ENCODE measurements around the gene PLPPR1.

PLPPR1 gene

GRCh38 chr9:101128623-101129022, 100.1 kb downstream of the PLPPR1 start:
- Histone ChIP-seq H3K4me3 (ENCODE audit: low read length) (no peak overlapping the region), H3K4me1 (ENCODE audit: control insufficient read depth, low read depth, low read length) (peaks cover 3% of the 10 kb centered on the region), H3K27ac (ENCODE audit: low read length) (no peak overlapping the region), H3K27me3 (ENCODE audit: control insufficient read depth, insufficient read depth, low read length) (no peaks in the 10 kb centered on the region), H3K36me3 (ENCODE audit: control insufficient read depth, low read depth, low read length) (no peaks in the 10 kb centered on the region), H3K9me3 (ENCODE audit: control insufficient read depth, low read depth, low read length) (peaks cover 23% of the 10 kb centered on the region), H3K9ac (ENCODE audit: low read length) (no peak overlapping the region)

- Histone ChIP-seq H3K9ac (ENCODE audit: low read length) (no peak overlapping the region), H3K4me1 (ENCODE audit: control insufficient read depth, low read depth, low read length) (peaks cover 3% of the 10 kb centered on the region), H3K36me3 (ENCODE audit: control insufficient read depth, low read depth, low read length) (no peaks in the 10 kb centered on the region), H3K4me3 (ENCODE audit: low read length) (no peak overlapping the region), H3K27ac (ENCODE audit: low read length) (no peak overlapping the region), H3K9me3 (ENCODE audit: control insufficient read depth, low read depth, low read length) (peaks cover 17% of the 10 kb centered on the region), H3K27me3 (ENCODE audit: control insufficient read depth, insufficient read depth, low read length) (no peaks in the 10 kb centered on the region)
These were observed 101.5 kb downstream of the PLPPR1 start for GRCh38 chr9:101130054-101130453.

GRCh38 chr9:101131326-101131725, 102.8 kb downstream of the PLPPR1 start:
- Histone ChIP-seq H3K9ac (ENCODE audit: low read length) (no peak overlapping the region), H3K36me3 (ENCODE audit: control insufficient read depth, low read depth, low read length) (no peaks in the 10 kb centered on the region), H3K27ac (ENCODE audit: low read length) (no peak overlapping the region), H3K4me3 (ENCODE audit: low read length) (no peak overlapping the region), H3K9me3 (ENCODE audit: control insufficient read depth, low read depth, low read length) (peaks cover 16% of the 10 kb centered on the region), H3K27me3 (ENCODE audit: control insufficient read depth, insufficient read depth, low read length) (no peaks in the 10 kb centered on the region), H3K4me1 (ENCODE audit: control insufficient read depth, low read depth, low read length) (peaks cover 15% of the 10 kb centered on the region)

GRCh38 chr9:101132801-101133200, 104.3 kb downstream of the PLPPR1 start:
- no peak overlapping the region for H3K27ac ChIP-seq (ENCODE audit: low read length)
- H3K36me3 ChIP-seq (ENCODE audit: control insufficient read depth, low read depth, low read length), result no peaks in the 10 kb centered on the region
- H3K9me3 ChIP-seq (ENCODE audit: control insufficient read depth, low read depth, low read length), result peaks cover 3% of the 10 kb centered on the region
- peaks cover 15% of the 10 kb centered on the region for H3K4me1 ChIP-seq (ENCODE audit: control insufficient read depth, low read depth, low read length)
- no peaks in the 10 kb centered on the region for H3K27me3 ChIP-seq (ENCODE audit: control insufficient read depth, insufficient read depth, low read length)
- H3K4me3 ChIP-seq (ENCODE audit: low read length), result no peak overlapping the region
- H3K9ac ChIP-seq (ENCODE audit: low read length), result no peak overlapping the region

GRCh38 chr9:101138509-101138908, 110.0 kb downstream of the PLPPR1 start:
- Histone ChIP-seq H3K4me1 (ENCODE audit: control insufficient read depth, low read depth, low read length) (peaks cover 11% of the 10 kb centered on the region), H3K4me3 (ENCODE audit: low read length) (no peak overlapping the region), H3K27me3 (ENCODE audit: control insufficient read depth, insufficient read depth, low read length) (no peaks in the 10 kb centered on the region), H3K27ac (ENCODE audit: low read length) (no peak overlapping the region), H3K9me3 (ENCODE audit: control insufficient read depth, low read depth, low read length) (no peaks in the 10 kb centered on the region), H3K9ac (ENCODE audit: low read length) (no peak overlapping the region), H3K36me3 (ENCODE audit: control insufficient read depth, low read depth, low read length) (no peaks in the 10 kb centered on the region)

GRCh38 chr9:101139082-101139481, 110.6 kb downstream of the PLPPR1 start:
- no peak overlapping the region for H3K9ac ChIP-seq (ENCODE audit: low read length)
- H3K4me1 ChIP-seq (ENCODE audit: control insufficient read depth, low read depth, low read length), result peaks cover 11% of the 10 kb centered on the region
- H3K4me3 ChIP-seq (ENCODE audit: low read length), result no peak overlapping the region
- no peak overlapping the region for H3K27ac ChIP-seq (ENCODE audit: low read length)
- H3K9me3 ChIP-seq (ENCODE audit: control insufficient read depth, low read depth, low read length), result no peaks in the 10 kb centered on the region
- H3K27me3 ChIP-seq (ENCODE audit: control insufficient read depth, insufficient read depth, low read length), result no peaks in the 10 kb centered on the region
- H3K36me3 ChIP-seq (ENCODE audit: control insufficient read depth, low read depth, low read length), result no peaks in the 10 kb centered on the region

- Histone ChIP-seq H3K9me3 (ENCODE audit: control insufficient read depth, low read depth, low read length) (no peaks in the 10 kb centered on the region), H3K27me3 (ENCODE audit: control insufficient read depth, insufficient read depth, low read length) (no peaks in the 10 kb centered on the region), H3K9ac (ENCODE audit: low read length) (no peak overlapping the region), H3K4me3 (ENCODE audit: low read length) (no peak overlapping the region), H3K36me3 (ENCODE audit: control insufficient read depth, low read depth, low read length) (no peaks in the 10 kb centered on the region), H3K27ac (ENCODE audit: low read length) (no peak overlapping the region), H3K4me1 (ENCODE audit: control insufficient read depth, low read depth, low read length) (peaks cover 4% of the 10 kb centered on the region)
These were observed 112.2 kb downstream of the PLPPR1 start for GRCh38 chr9:101140764-101141163.

GRCh38 chr9:101146508-101146907, 118.0 kb downstream of the PLPPR1 start:
- Histone ChIP-seq H3K9me3 (ENCODE audit: control insufficient read depth, low read depth, low read length) (peaks cover 11% of the 10 kb centered on the region), H3K4me3 (ENCODE audit: low read length) (no peak overlapping the region), H3K36me3 (ENCODE audit: control insufficient read depth, low read depth, low read length) (no peaks in the 10 kb centered on the region), H3K27me3 (ENCODE audit: control insufficient read depth, insufficient read depth, low read length) (no peaks in the 10 kb centered on the region), H3K9ac (ENCODE audit: low read length) (no peak overlapping the region), H3K4me1 (ENCODE audit: control insufficient read depth, low read depth, low read length) (peaks cover 16% of the 10 kb centered on the region), H3K27ac (ENCODE audit: low read length) (no peak overlapping the region)

GRCh38 chr9:101148344-101148743, 119.8 kb downstream of the PLPPR1 start:
- no peak overlapping the region for H3K27ac ChIP-seq (ENCODE audit: low read length)
- H3K36me3 ChIP-seq (ENCODE audit: control insufficient read depth, low read depth, low read length), result no peaks in the 10 kb centered on the region
- no peak overlapping the region for H3K9ac ChIP-seq (ENCODE audit: low read length)
- H3K4me1 ChIP-seq (ENCODE audit: control insufficient read depth, low read depth, low read length), result peaks cover 16% of the 10 kb centered on the region
- H3K27me3 ChIP-seq (ENCODE audit: control insufficient read depth, insufficient read depth, low read length), result no peaks in the 10 kb centered on the region
- H3K4me3 ChIP-seq (ENCODE audit: low read length), result no peak overlapping the region
- peaks cover 11% of the 10 kb centered on the region for H3K9me3 ChIP-seq (ENCODE audit: control insufficient read depth, low read depth, low read length)

- no peaks in the 10 kb centered on the region for H3K36me3 ChIP-seq (ENCODE audit: control insufficient read depth, low read depth, low read length)
These were observed 129.8 kb downstream of the PLPPR1 start for GRCh38 chr9:101158361-101158760.

GRCh38 chr9:101162231-101162630, 133.7 kb downstream of the PLPPR1 start:
- H3K27me3 ChIP-seq (ENCODE audit: control insufficient read depth, insufficient read depth, low read length), result no peaks in the 10 kb centered on the region
- no peak overlapping the region for H3K9ac ChIP-seq (ENCODE audit: low read length)
- no peak overlapping the region for H3K27ac ChIP-seq (ENCODE audit: low read length)
- no peaks in the 10 kb centered on the region for H3K36me3 ChIP-seq (ENCODE audit: control insufficient read depth, low read depth, low read length)
- H3K4me3 ChIP-seq (ENCODE audit: low read length), result no peak overlapping the region
- H3K4me1 ChIP-seq (ENCODE audit: control insufficient read depth, low read depth, low read length), result peaks cover 6% of the 10 kb centered on the region
- no peaks in the 10 kb centered on the region for H3K9me3 ChIP-seq (ENCODE audit: control insufficient read depth, low read depth, low read length)

More at GRCh38 chr9:101158361-101158760, 129.8 kb downstream of the PLPPR1 start:
- H3K9ac ChIP-seq (ENCODE audit: low read length), result no peak overlapping the region
- H3K9me3 ChIP-seq (ENCODE audit: control insufficient read depth, low read depth, low read length), result no peaks in the 10 kb centered on the region
- no peak overlapping the region for H3K4me3 ChIP-seq (ENCODE audit: low read length)
- peaks cover 3% of the 10 kb centered on the region for H3K4me1 ChIP-seq (ENCODE audit: control insufficient read depth, low read depth, low read length)
- no peaks in the 10 kb centered on the region for H3K27me3 ChIP-seq (ENCODE audit: control insufficient read depth, insufficient read depth, low read length)
- no peak overlapping the region for H3K27ac ChIP-seq (ENCODE audit: low read length)

GRCh38 chr9:101165131-101165530, 136.6 kb downstream of the PLPPR1 start:
- no peak overlapping the region for H3K4me3 ChIP-seq (ENCODE audit: low read length)
- H3K9ac ChIP-seq (ENCODE audit: low read length), result no peak overlapping the region
- no peaks in the 10 kb centered on the region for H3K9me3 ChIP-seq (ENCODE audit: control insufficient read depth, low read depth, low read length)
- H3K36me3 ChIP-seq (ENCODE audit: control insufficient read depth, low read depth, low read length), result no peaks in the 10 kb centered on the region
- no peaks in the 10 kb centered on the region for H3K27me3 ChIP-seq (ENCODE audit: control insufficient read depth, insufficient read depth, low read length)
- H3K4me1 ChIP-seq (ENCODE audit: control insufficient read depth, low read depth, low read length), result peaks cover 8% of the 10 kb centered on the region
- H3K27ac ChIP-seq (ENCODE audit: low read length), result no peak overlapping the region
